Neural cell (in vitro differentiated cells): ENCODE data around the gene PRDM4.

Experiments
- CTCF ChIP-seq: fragments of 450-650 bp; IDR thresholded peaks from 2 replicates; pipeline ENCODE4 v1.5.1; 2014; ENCODE audit warnings: antibody characterized with exemption, mild to moderate bottlenecking, moderate library complexity; ENCODE audit not compliant: poor library complexity, severe bottlenecking
- EP300 ChIP-seq: fragments of 450-650 bp; conservative IDR thresholded peaks from 2 replicates; pipeline ENCODE4 v1.6.1; 2014; ENCODE audit warnings: antibody characterized with exemption, mild to moderate bottlenecking, moderate library complexity; ENCODE audit not compliant: poor library complexity, severe bottlenecking
- EZH2 ChIP-seq: fragments of 200-600, 300-800 bp; shearing (Covaris generic), sonication (generic); IDR thresholded peaks from 2 replicates; pipeline ENCODE4 v1.6.1; 2014; ENCODE audit warnings: antibody characterized with exemption, low read length, borderline replicate concordance, mild to moderate bottlenecking; ENCODE audit not compliant: insufficient read depth, poor library complexity, severe bottlenecking
- POLR2AphosphoS5 ChIP-seq: IDR thresholded peaks from 2 replicates; pipeline ENCODE4 v1.6.1; 2012
- REST ChIP-seq: IDR thresholded peaks from 2 replicates; pipeline ENCODE4 v1.6.1; 2012; ENCODE audit warnings: borderline replicate concordance

GRCh38 chr12:107762874-107763273 lies 1.9 kb upstream of the PRDM4 start:
- TF ChIP-seq REST (no peak), CTCF (no peak), EZH2 (no peak), EP300 (no peak), POLR2AphosphoS5 (no peak)
